Measurements from ENCODE around the gene SPRED1. TPM values are rescaled to one million over a fixed set of nuclear protein-coding genes. Genes with fewer than 3 reads are reported as not detected.

Gene SPRED1
- 32.6 and 32.7 TPM in 2 replicates for total RNA-seq

- H3K9me3 ChIP-seq (ENCODE audit: low read depth, low read length) = no peaks in the 10 kb centered on the region
- H3K27me3 ChIP-seq (ENCODE audit: insufficient read depth, low read length) = no peaks in the 10 kb centered on the region
- peak within 1 kb of the TSS; percentile 96 for H3K4me3 ChIP-seq (ENCODE audit: insufficient read depth, low read length)
- no peaks in the 10 kb centered on the region for H3K36me3 ChIP-seq (ENCODE audit: insufficient read depth, low read length)
- DNase-seq (ENCODE audit: insufficient read length, low spot score, missing footprints) = peak; percentile 84
- peak within 1 kb of the TSS; percentile 77 for H3K27ac ChIP-seq (ENCODE audit: low read depth, low read length)
- peak within 1 kb of the TSS; percentile 96 for H2AFZ ChIP-seq (ENCODE audit: low read length)
- TF ChIP-seq CTCF (IDR thresholded peaks at IDR 0.05; ENCODE audit: extremely low read depth, low read depth, low read length) = no peak
- H3K79me2 ChIP-seq (ENCODE audit: insufficient read depth, low read length) = peaks cover 52% of the 10 kb centered on the region
- H3K4me1 ChIP-seq (ENCODE audit: insufficient read depth, low read length) = peaks cover 40% of the 10 kb centered on the region
- peaks cover 29% of the 10 kb centered on the region for H4K20me1 ChIP-seq (ENCODE audit: insufficient read depth, low read length)
- H3K4me2 ChIP-seq (ENCODE audit: insufficient read depth, low read length) = peak within 1 kb of the TSS; percentile 99
Observed at GRCh38 chr15:38252481-38253350, at the start of gene SPRED1. TSS of gene SPRED1 (plus strand) at chr15:38252836. CDS start at chr15:38253186, 350 bp downstream.

GRCh38 chr15:38205526-38206272 lies 46.9 kb upstream of the SPRED1 start:
- peaks cover 3% of the 10 kb centered on the region for H3K4me1 ChIP-seq (ENCODE audit: insufficient read depth, low read length)
- no peak for TF ChIP-seq CTCF (IDR thresholded peaks at IDR 0.05; ENCODE audit: extremely low read depth, low read depth, low read length)
- no peak for DNase-seq (ENCODE audit: insufficient read length, low spot score, missing footprints)
- H3K4me3 ChIP-seq (ENCODE audit: insufficient read depth, low read length) = no peak overlapping the region
- H3K27ac ChIP-seq (ENCODE audit: low read depth, low read length) = no peak overlapping the region
- no peaks in the 10 kb centered on the region for H3K36me3 ChIP-seq (ENCODE audit: insufficient read depth, low read length)
- H3K9me3 ChIP-seq (ENCODE audit: low read depth, low read length) = no peaks in the 10 kb centered on the region
- H3K4me2 ChIP-seq (ENCODE audit: insufficient read depth, low read length) = no peak overlapping the region
- H3K79me2 ChIP-seq (ENCODE audit: insufficient read depth, low read length) = no peaks in the 10 kb centered on the region
- H3K27me3 ChIP-seq (ENCODE audit: insufficient read depth, low read length) = no peaks in the 10 kb centered on the region
- H2AFZ ChIP-seq (ENCODE audit: low read length) = no peak overlapping the region
- no peaks in the 10 kb centered on the region for H4K20me1 ChIP-seq (ENCODE audit: insufficient read depth, low read length)

- Histone ChIP-seq H3K9me3 (ENCODE audit: low read depth, low read length) (no peaks in the 10 kb centered on the region), H3K4me2 (ENCODE audit: insufficient read depth, low read length) (no peak overlapping the region), H2AFZ (ENCODE audit: low read length) (no peak overlapping the region), H3K4me3 (ENCODE audit: insufficient read depth, low read length) (no peak overlapping the region), H3K27ac (ENCODE audit: low read depth, low read length) (no peak overlapping the region), H4K20me1 (ENCODE audit: insufficient read depth, low read length) (no peaks in the 10 kb centered on the region), H3K79me2 (ENCODE audit: insufficient read depth, low read length) (no peaks in the 10 kb centered on the region), H3K27me3 (ENCODE audit: insufficient read depth, low read length) (no peaks in the 10 kb centered on the region), H3K36me3 (ENCODE audit: insufficient read depth, low read length) (no peaks in the 10 kb centered on the region), H3K4me1 (ENCODE audit: insufficient read depth, low read length) (no peaks in the 10 kb centered on the region)
- DNase-seq (ENCODE audit: insufficient read length, low spot score, missing footprints) = no peak
- no peak for TF ChIP-seq CTCF (IDR thresholded peaks at IDR 0.05; ENCODE audit: extremely low read depth, low read depth, low read length)
Observed at GRCh38 chr15:38207621-38208020, 45.0 kb upstream of the SPRED1 start.

GRCh38 chr15:38208206-38208605 lies 44.4 kb upstream of the SPRED1 start:
- no peaks in the 10 kb centered on the region for H4K20me1 ChIP-seq (ENCODE audit: insufficient read depth, low read length)
- DNase-seq (ENCODE audit: insufficient read length, low spot score, missing footprints) = no peak
- no peaks in the 10 kb centered on the region for H3K9me3 ChIP-seq (ENCODE audit: low read depth, low read length)
- no peaks in the 10 kb centered on the region for H3K27me3 ChIP-seq (ENCODE audit: insufficient read depth, low read length)
- no peak overlapping the region for H3K4me3 ChIP-seq (ENCODE audit: insufficient read depth, low read length)
- H3K36me3 ChIP-seq (ENCODE audit: insufficient read depth, low read length) = no peaks in the 10 kb centered on the region
- H3K4me2 ChIP-seq (ENCODE audit: insufficient read depth, low read length) = no peak overlapping the region
- H3K4me1 ChIP-seq (ENCODE audit: insufficient read depth, low read length) = no peaks in the 10 kb centered on the region
- no peak overlapping the region for H3K27ac ChIP-seq (ENCODE audit: low read depth, low read length)
- H3K79me2 ChIP-seq (ENCODE audit: insufficient read depth, low read length) = no peaks in the 10 kb centered on the region
- no peak for TF ChIP-seq CTCF (IDR thresholded peaks at IDR 0.05; ENCODE audit: extremely low read depth, low read depth, low read length)
- no peak overlapping the region for H2AFZ ChIP-seq (ENCODE audit: low read length)

All from osteoblast (primary cell).